GM23338 (cell line): ENCODE measurements around the gene MED7. TPM values are rescaled to one million over a fixed set of nuclear protein-coding genes. Genes with fewer than 3 reads are reported as not detected.

ENCODE experiments used
- ATAC-seq: fragments of 200-7000 bp; cut with Tn5 transposase; 3 replicates; pipeline ENCODE4 v1.9.1; 2020
- DNase-seq: peaks from one replicate; pipeline ENCODE4 v3.0.0-alpha.2; 2015; ENCODE audit warnings: low spot score
- H2AFZ ChIP-seq: fragments of 200-600 bp; sonication (generic); 2 replicates; pipeline ENCODE4 v1.8.0; 2016; ENCODE audit warnings: antibody characterized with exemption, mild to moderate bottlenecking, moderate library complexity
- H3F3A ChIP-seq: fragments of 200-600 bp; sonication (generic); replicated peaks from 2 replicates; pipeline ENCODE4 v1.8.0; 2017; ENCODE audit warnings: antibody characterized with exemption, mixed run types, low read depth
- H3K27ac ChIP-seq: fragments of 200-600 bp; sonication (generic); 2 replicates; pipeline ENCODE4 v1.6.1; 2016; ENCODE audit warnings: low read depth
- H3K27me3 ChIP-seq: fragments of 200-600 bp; sonication (generic); 2 replicates; pipeline ENCODE4 v1.8.0; 2016; ENCODE audit warnings: mild to moderate bottlenecking, mixed run types, moderate library complexity; ENCODE audit not compliant: insufficient read depth
- H3K36me3 ChIP-seq: fragments of 200-600 bp; sonication (generic); 2 replicates; pipeline ENCODE4 v1.8.0; 2016; ENCODE audit warnings: mild to moderate bottlenecking; ENCODE audit not compliant: insufficient read depth
- H3K4me1 ChIP-seq: fragments of 200-600 bp; sonication (generic); 2 replicates; pipeline ENCODE4 v1.8.0; 2016; ENCODE audit warnings: mild to moderate bottlenecking, moderate library complexity; ENCODE audit not compliant: insufficient read depth
- H3K4me2 ChIP-seq: fragments of 200-600 bp; sonication (generic); 2 replicates; pipeline ENCODE4 v1.7.1; 2017; ENCODE audit warnings: mixed run types
- H3K4me3 ChIP-seq: fragments of 200-600 bp; sonication (generic); 2 replicates; pipeline ENCODE4 v1.6.1; 2016; ENCODE audit warnings: mixed run types
- H3K79me2 ChIP-seq: fragments of 200-600 bp; sonication (generic); replicated peaks from 2 replicates; pipeline ENCODE4 v1.8.0; 2017; ENCODE audit warnings: mild to moderate bottlenecking; ENCODE audit not compliant: insufficient read depth
- H3K9me2 ChIP-seq: fragments of 200-600 bp; sonication (generic); 2 replicates; pipeline ENCODE4 v1.8.0; 2017; ENCODE audit not compliant: insufficient read depth
- H4K20me1 ChIP-seq: fragments of 200-600 bp; sonication (generic); replicated peaks from 2 replicates; pipeline ENCODE4 v1.8.0; 2017; ENCODE audit warnings: mild to moderate bottlenecking; ENCODE audit not compliant: insufficient read depth
- H3K27ac Mint-ChIP-seq: 2 replicates; pipeline ENCODE4 v1.8.0; 2020; ENCODE audit warnings: inconsistent platforms, mild to moderate bottlenecking, moderate library complexity, mixed read lengths
- H3K27me3 Mint-ChIP-seq: 3 replicates; pipeline ENCODE4 v1.8.0; 2022; ENCODE audit warnings: low read depth, mild to moderate bottlenecking, moderate library complexity, mixed read lengths, inconsistent platforms; ENCODE audit not compliant: insufficient read depth, poor library complexity
- H3K36me3 Mint-ChIP-seq: 3 replicates; pipeline ENCODE4 v1.8.0; 2021; ENCODE audit warnings: low read depth, mild to moderate bottlenecking, inconsistent platforms, moderate library complexity, mixed read lengths
- H3K4me1 Mint-ChIP-seq: 3 replicates; pipeline ENCODE4 v1.8.0; 2020; ENCODE audit warnings: mild to moderate bottlenecking, inconsistent platforms, mixed read lengths
- H3K4me3 Mint-ChIP-seq: 3 replicates; pipeline ENCODE4 v1.8.0; 2021; ENCODE audit warnings: moderate library complexity, mild to moderate bottlenecking, inconsistent platforms, mixed read lengths
- H3K9me3 Mint-ChIP-seq: 3 replicates; pipeline ENCODE4 v1.8.0; 2020; ENCODE audit warnings: moderate library complexity, mild to moderate bottlenecking, inconsistent platforms, mixed read lengths
- CREB1 ChIP-seq: fragments of 250-450 bp; sonication (Bioruptor Pico); IDR thresholded peaks from 2 replicates; pipeline ENCODE4 v1.5.0; 2020; ENCODE audit warnings: low read depth, mild to moderate bottlenecking, moderate library complexity
- EZH2phosphoT487 ChIP-seq: fragments of 200-600 bp; sonication (generic); IDR thresholded peaks from one replicate; pipeline ENCODE4 v1.8.1; 2018; ENCODE audit warnings: antibody characterized with exemption; ENCODE audit not compliant: unreplicated experiment
- NANOG ChIP-seq: IDR thresholded peaks from 2 replicates; pipeline ENCODE4 v1.6.1; 2016; ENCODE audit warnings: antibody characterized with exemption, borderline replicate concordance
- POLR2AphosphoS5 ChIP-seq: IDR thresholded peaks from 2 replicates; pipeline ENCODE4 v1.6.1; 2016; ENCODE audit warnings: antibody characterized with exemption, low read depth
- STAT1 ChIP-seq: IDR thresholded peaks from one replicate; pipeline ENCODE4 v1.6.1; 2016; ENCODE audit warnings: antibody characterized with exemption; ENCODE audit not compliant: unreplicated experiment
- ZNF331 ChIP-seq: fragments of 250-450 bp; sonication (Bioruptor Pico); IDR thresholded peaks from 2 replicates; pipeline ENCODE4 v1.5.0; 2020; ENCODE audit warnings: low read depth, mild to moderate bottlenecking, moderate library complexity
- polyA plus RNA-seq: library from polyadenylated mRNA; unstranded; fragments of >200 nt; fragmentation: Nextera tagmentation; extraction: Ambion mirVana; gene quantifications from 2 replicates; pipeline ENCODE4 v1.2.1, GENCODE V29; 2016
- total RNA-seq: library from RNA; depleted of rRNA; stranded (reverse); fragments of >200 nt; shearing (Covaris generic); gene quantifications from 2 replicates; pipeline ENCODE4 v1.2.3, GENCODE V29; 2014
- TF ChIP-seq, protein P1 (sequence below), 2 experiments: fragments of 200-600 bp in 1 of 2; sonication (generic) in 1 of 2; conservative IDR thresholded peaks; 2 replicates each; pipeline versions ENCODE4 v1.5.1 to v1.6.1; 2016 to 2017; ENCODE audit warnings: antibody characterized with exemption in 2 of 2, low read depth in 2 of 2, mild to moderate bottlenecking in 2 of 2, moderate library complexity in 1 of 2
- TF ChIP-seq, protein P2 (sequence below): IDR thresholded peaks from one replicate; pipeline ENCODE4 v1.6.1; 2018; ENCODE audit warnings: antibody characterized with exemption; ENCODE audit not compliant: unreplicated experiment
- TF ChIP-seq, protein P3 (sequence below): fragments of 250-450 bp; sonication (Bioruptor Pico); IDR thresholded peaks from 2 replicates; pipeline ENCODE4 v1.5.0; 2020; ENCODE audit warnings: mild to moderate bottlenecking, moderate library complexity

MED7 gene
- total and polyA plus RNA-seq, 2 experiments from 2014 or later = 9.7 to 34.4 TPM

DNA sequence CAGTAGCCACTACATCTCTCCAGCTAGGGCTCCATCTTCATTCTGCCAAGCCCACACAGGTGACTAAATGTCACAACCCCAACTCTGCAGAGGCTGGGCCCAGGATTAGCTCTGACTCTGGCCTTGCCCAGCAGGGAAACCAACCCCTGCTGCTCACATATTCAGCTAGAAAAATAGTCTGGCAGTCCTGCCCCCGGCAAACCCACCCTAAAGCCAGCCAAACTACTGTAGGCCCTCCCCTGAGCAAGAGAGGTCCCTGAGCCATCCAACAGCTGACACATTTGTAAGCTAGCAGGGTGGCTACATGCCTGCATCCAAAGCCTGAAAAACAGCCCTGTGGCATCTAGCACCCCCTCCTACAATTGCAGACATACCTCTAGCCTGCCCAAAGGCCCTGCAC is 22.6 kb downstream of the MED7 start:
- Histone ChIP-seq H3K27ac (no peak overlapping the region), H3K4me2 (no peak overlapping the region), H3F3A (no peaks in the 10 kb centered on the region), H4K20me1 (no peaks in the 10 kb centered on the region), H3K4me1 (no peaks in the 10 kb centered on the region), H3K27me3 (no peaks in the 10 kb centered on the region), H3K79me2 (no peaks in the 10 kb centered on the region), H3K9me2 (no peaks in the 10 kb centered on the region), H3K4me3 (no peak overlapping the region), H3K36me3 (no peaks in the 10 kb centered on the region), H2AFZ (no peak overlapping the region)
- H3K27ac Mint-ChIP-seq = no peak overlapping the region
- ATAC-seq (no peak), DNase-seq (no peak)
- H3K27me3 Mint-ChIP-seq = no peaks in the 10 kb centered on the region
- no peaks in the 10 kb centered on the region; the same call in 2 of the 3 replicates for H3K4me1 Mint-ChIP-seq
- TF ChIP-seq ZNF331 (CRISPR knock-in tag) = no peak
- TF ChIP-seq CREB1 (CRISPR knock-in tag) = no peak
- TF ChIP-seq, protein P1, sequence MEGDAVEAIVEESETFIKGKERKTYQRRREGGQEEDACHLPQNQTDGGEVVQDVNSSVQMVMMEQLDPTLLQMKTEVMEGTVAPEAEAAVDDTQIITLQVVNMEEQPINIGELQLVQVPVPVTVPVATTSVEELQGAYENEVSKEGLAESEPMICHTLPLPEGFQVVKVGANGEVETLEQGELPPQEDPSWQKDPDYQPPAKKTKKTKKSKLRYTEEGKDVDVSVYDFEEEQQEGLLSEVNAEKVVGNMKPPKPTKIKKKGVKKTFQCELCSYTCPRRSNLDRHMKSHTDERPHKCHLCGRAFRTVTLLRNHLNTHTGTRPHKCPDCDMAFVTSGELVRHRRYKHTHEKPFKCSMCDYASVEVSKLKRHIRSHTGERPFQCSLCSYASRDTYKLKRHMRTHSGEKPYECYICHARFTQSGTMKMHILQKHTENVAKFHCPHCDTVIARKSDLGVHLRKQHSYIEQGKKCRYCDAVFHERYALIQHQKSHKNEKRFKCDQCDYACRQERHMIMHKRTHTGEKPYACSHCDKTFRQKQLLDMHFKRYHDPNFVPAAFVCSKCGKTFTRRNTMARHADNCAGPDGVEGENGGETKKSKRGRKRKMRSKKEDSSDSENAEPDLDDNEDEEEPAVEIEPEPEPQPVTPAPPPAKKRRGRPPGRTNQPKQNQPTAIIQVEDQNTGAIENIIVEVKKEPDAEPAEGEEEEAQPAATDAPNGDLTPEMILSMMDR (conservative IDR thresholded peaks at IDR 0.05; ENCODE audit: low read depth in 2 of 2) = no peak
- TF ChIP-seq, protein P2, sequence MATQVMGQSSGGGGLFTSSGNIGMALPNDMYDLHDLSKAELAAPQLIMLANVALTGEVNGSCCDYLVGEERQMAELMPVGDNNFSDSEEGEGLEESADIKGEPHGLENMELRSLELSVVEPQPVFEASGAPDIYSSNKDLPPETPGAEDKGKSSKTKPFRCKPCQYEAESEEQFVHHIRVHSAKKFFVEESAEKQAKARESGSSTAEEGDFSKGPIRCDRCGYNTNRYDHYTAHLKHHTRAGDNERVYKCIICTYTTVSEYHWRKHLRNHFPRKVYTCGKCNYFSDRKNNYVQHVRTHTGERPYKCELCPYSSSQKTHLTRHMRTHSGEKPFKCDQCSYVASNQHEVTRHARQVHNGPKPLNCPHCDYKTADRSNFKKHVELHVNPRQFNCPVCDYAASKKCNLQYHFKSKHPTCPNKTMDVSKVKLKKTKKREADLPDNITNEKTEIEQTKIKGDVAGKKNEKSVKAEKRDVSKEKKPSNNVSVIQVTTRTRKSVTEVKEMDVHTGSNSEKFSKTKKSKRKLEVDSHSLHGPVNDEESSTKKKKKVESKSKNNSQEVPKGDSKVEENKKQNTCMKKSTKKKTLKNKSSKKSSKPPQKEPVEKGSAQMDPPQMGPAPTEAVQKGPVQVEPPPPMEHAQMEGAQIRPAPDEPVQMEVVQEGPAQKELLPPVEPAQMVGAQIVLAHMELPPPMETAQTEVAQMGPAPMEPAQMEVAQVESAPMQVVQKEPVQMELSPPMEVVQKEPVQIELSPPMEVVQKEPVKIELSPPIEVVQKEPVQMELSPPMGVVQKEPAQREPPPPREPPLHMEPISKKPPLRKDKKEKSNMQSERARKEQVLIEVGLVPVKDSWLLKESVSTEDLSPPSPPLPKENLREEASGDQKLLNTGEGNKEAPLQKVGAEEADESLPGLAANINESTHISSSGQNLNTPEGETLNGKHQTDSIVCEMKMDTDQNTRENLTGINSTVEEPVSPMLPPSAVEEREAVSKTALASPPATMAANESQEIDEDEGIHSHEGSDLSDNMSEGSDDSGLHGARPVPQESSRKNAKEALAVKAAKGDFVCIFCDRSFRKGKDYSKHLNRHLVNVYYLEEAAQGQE = no peak
- no peak for TF ChIP-seq STAT1
- TF ChIP-seq EZH2phosphoT487 = no peak
- no peak for TF ChIP-seq POLR2AphosphoS5
- TF ChIP-seq, protein P3, sequence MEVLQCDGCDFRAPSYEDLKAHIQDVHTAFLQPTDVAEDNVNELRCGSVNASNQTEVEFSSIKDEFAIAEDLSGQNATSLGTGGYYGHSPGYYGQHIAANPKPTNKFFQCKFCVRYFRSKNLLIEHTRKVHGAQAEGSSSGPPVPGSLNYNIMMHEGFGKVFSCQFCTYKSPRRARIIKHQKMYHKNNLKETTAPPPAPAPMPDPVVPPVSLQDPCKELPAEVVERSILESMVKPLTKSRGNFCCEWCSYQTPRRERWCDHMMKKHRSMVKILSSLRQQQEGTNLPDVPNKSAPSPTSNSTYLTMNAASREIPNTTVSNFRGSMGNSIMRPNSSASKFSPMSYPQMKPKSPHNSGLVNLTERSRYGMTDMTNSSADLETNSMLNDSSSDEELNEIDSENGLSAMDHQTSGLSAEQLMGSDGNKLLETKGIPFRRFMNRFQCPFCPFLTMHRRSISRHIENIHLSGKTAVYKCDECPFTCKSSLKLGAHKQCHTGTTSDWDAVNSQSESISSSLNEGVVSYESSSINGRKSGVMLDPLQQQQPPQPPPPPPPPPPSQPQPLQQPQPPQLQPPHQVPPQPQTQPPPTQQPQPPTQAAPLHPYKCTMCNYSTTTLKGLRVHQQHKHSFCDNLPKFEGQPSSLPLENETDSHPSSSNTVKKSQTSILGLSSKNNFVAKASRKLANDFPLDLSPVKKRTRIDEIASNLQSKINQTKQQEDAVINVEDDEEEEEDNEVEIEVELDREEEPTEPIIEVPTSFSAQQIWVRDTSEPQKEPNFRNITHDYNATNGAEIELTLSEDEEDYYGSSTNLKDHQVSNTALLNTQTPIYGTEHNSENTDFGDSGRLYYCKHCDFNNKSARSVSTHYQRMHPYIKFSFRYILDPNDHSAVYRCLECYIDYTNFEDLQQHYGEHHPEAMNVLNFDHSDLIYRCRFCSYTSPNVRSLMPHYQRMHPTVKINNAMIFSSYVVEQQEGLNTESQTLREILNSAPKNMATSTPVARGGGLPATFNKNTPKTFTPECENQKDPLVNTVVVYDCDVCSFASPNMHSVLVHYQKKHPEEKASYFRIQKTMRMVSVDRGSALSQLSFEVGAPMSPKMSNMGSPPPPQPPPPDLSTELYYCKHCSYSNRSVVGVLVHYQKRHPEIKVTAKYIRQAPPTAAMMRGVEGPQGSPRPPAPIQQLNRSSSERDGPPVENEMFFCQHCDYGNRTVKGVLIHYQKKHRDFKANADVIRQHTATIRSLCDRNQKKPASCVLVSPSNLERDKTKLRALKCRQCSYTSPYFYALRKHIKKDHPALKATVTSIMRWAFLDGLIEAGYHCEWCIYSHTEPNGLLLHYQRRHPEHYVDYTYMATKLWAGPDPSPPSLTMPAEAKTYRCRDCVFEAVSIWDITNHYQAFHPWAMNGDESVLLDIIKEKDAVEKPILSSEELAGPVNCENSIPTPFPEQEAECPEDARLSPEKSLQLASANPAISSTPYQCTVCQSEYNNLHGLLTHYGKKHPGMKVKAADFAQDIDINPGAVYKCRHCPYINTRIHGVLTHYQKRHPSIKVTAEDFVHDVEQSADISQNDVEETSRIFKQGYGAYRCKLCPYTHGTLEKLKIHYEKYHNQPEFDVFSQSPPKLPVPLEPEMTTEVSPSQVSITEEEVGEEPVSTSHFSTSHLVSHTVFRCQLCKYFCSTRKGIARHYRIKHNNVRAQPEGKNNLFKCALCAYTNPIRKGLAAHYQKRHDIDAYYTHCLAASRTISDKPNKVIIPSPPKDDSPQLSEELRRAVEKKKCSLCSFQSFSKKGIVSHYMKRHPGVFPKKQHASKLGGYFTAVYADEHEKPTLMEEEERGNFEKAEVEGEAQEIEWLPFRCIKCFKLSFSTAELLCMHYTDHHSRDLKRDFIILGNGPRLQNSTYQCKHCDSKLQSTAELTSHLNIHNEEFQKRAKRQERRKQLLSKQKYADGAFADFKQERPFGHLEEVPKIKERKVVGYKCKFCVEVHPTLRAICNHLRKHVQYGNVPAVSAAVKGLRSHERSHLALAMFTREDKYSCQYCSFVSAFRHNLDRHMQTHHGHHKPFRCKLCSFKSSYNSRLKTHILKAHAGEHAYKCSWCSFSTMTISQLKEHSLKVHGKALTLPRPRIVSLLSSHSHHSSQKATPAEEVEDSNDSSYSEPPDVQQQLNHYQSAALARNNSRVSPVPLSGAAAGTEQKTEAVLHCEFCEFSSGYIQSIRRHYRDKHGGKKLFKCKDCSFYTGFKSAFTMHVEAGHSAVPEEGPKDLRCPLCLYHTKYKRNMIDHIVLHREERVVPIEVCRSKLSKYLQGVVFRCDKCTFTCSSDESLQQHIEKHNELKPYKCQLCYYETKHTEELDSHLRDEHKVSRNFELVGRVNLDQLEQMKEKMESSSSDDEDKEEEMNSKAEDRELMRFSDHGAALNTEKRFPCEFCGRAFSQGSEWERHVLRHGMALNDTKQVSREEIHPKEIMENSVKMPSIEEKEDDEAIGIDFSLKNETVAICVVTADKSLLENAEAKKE (CRISPR knock-in tag) = no peak
- TF ChIP-seq NANOG = no peak
- H3K9me3 Mint-ChIP-seq = peaks cover 3% of the 10 kb centered on the region; the same call in 2 of the 3 replicates
- H3K4me3 Mint-ChIP-seq = no peak overlapping the region
- H3K36me3 Mint-ChIP-seq = peaks cover 2% of the 10 kb centered on the region; the same call in 1 of the 3 replicates
